ENCODE data around the gene FAM89B.

- TF ChIP-seq CTCF (IDR thresholded peaks at IDR 0.05) (no peak), POLR2A (IDR thresholded peaks at IDR 0.05) (peak; percentile 37 to 45)
Observed at GRCh38 chr11:65574811-65575567, 2.7 kb downstream of the FAM89B start.
